Motor neuron (in vitro differentiated cells): ENCODE results near the gene RAPGEF5. TPM values are rescaled to one million over a fixed set of nuclear protein-coding genes. Genes with fewer than 3 reads are reported as not detected.

Source experiments
- ATAC-seq, 8 experiments: fragments of 200-7000 bp; cut with Tn5 transposase; replicated peaks in 6 of 8; 2 replicates each; pipeline ENCODE4 v1.8.0; 2021; ENCODE audit warnings: mild to moderate bottlenecking in 8 of 8, moderate library complexity in 8 of 8
- H3K27ac ChIP-seq, 2 donors: fragments of 250-450 bp; sonication (Bioruptor Pico); 2 replicates each; pipeline ENCODE4 v1.9.0; 2021; ENCODE audit warnings: antibody characterized with exemption in 2 of 2, mild to moderate bottlenecking in 2 of 2, moderate library complexity in 1 of 2
- H3K4me1 ChIP-seq, 2 donors: fragments of 250-450 bp; sonication (Bioruptor Pico); replicated peaks in 1 of 2; 2 replicates each; pipeline ENCODE4 v1.6.1; 2021; ENCODE audit warnings: antibody characterized with exemption in 2 of 2, mild to moderate bottlenecking in 2 of 2, moderate library complexity in 1 of 2
- H3K4me3 ChIP-seq, 5 donors: fragments of 250-450 bp; sonication (Bioruptor Pico); 2 replicates each; pipeline ENCODE4 v1.9.0; 2021; ENCODE audit warnings: antibody characterized with exemption in 5 of 5, mild to moderate bottlenecking in 5 of 5, moderate library complexity in 4 of 5
- WGBS, 10 experiments: fragments of 450-650 bp; shearing (Covaris generic); methylation state at CpG; one replicate each; pipeline ENCODE4 v1.0.0; 2022; 5-methylcytosine and 5-hydroxymethylcytosine counted together
- in situ Hi-C, 9 experiments: fragments of 400-800 bp; cut with MboI; loops; one replicate each; pipeline ENCODE4 v1.15.0; 2021; ENCODE audit warnings: low sequenced_read_pairs in 9 of 9, low pct_unique_long_range_greater_than_20kb in 2 of 9; ENCODE audit not compliant: unreplicated experiment in 9 of 9
- total RNA-seq, 8 experiments: library from RNA; unstranded; fragments of 300-600 nt; gene quantifications; 2 replicates each; pipeline versions ENCODE4 v1.2.3 to v1.2.4, GENCODE V29; 2022

The RAPGEF5 gene
- total RNA-seq, 8 experiments from 2014 or later, result 4.6 to 22.2 (median 14.2) TPM

DNA sequence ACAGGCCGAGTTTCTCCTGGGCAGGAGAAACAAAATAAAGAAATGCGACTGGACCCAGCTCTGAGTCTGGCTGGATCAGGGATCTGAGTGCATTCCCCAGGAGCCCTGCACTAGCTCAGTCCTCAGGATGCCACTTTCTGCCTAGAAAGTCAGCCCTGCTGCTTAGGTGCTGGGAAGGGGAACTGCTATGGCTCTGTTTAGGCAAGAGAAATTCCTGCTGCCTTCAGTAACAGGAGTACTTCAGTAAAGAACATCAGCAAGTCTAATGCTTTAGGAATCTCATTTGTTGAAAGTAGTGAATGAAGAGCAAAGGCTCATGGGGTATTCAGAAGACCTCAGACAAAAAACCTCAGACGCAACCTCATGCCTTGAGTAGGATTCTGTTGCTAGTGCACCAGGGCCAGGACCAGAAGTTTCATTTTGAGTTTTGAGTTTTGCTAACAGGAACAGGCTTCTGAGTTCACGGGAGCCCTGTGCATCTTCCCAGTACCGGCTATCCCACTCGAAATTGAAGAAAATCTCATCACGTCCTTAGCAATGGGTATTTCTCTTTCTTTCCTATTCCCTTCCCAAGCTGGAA lies 240.4 kb downstream of the RAPGEF5 start:
- Histone ChIP-seq H3K4me1 (peaks cover 0 to 2% of the 10 kb centered on the region in 2 donors), H3K4me3 (no peak overlapping the region), H3K27ac (no peak overlapping the region)
- no peak for ATAC-seq
- in situ Hi-C loops, result loop anchor here in 4 of 9 experiments (10.0 to 25.0 kb wide), 4 partner anchors 146 to 368 kb away; no protein-coding TSS in a partner anchor
- WGBS, 10 experiments, result 67 to 100% (median 86%) methylated on average over 1 to 6 of the region's 7 CpGs; no CpG with 5 or more reads in 3 of the 10 experiments

GRCh38 chr7:22115689-22116088 lies 241.3 kb downstream of the RAPGEF5 start:
- no peak for ATAC-seq
- in situ Hi-C loops, result loop anchor here in 4 of 9 experiments (10.0 to 25.0 kb wide), 4 partner anchors 147 to 369 kb away; no protein-coding TSS in a partner anchor
- Histone ChIP-seq H3K4me1 (peaks cover 0 to 2% of the 10 kb centered on the region in 2 donors), H3K27ac (no peak overlapping the region), H3K4me3 (no peak overlapping the region)
- WGBS, 10 experiments, result 40 to 100% (median 87%) methylated on average over 1 to 3 of the region's 5 CpGs; no CpG with 5 or more reads in 4 of the 10 experiments

DNA sequence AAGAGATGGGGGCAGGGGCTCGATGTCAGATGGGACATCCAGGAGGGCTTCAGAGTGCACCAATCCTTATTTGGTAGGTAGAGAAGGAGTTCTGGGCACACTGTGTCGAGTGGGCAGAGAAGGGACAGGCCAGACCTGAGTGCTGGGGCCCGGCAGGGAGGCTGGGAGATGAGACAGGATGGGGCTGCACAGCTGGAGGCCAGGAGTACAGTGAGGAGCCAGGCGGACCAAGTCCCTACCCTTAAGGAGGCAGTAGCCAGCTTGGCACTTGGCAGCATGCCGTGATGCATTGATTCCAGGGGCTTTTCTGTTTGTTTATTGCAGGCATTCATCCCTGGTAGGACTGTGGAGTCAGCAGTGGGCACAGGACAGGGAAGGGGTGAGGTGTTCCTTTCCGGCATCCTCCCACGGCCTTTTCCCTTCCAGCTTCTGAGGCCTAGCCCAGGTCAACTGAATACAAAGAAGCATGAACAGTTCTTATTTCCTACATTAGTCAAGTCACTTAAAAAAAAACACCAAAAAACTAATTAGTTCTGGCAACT lies 242.4 kb downstream of the RAPGEF5 start:
- in situ Hi-C loops, result loop anchor here in 4 of 9 experiments (10.0 to 25.0 kb wide), 4 partner anchors 148 to 370 kb away; no protein-coding TSS in a partner anchor
- no peaks in the 10 kb centered on the region for H3K4me1 ChIP-seq
- H3K4me3 ChIP-seq, result no peak overlapping the region
- no peak overlapping the region for H3K27ac ChIP-seq
- 76 to 97% (median 85%) methylated on average over 1 to 5 of the region's 7 CpGs; no CpG with 5 or more reads in 4 of the 10 experiments for WGBS, 10 experiments
- no peak for ATAC-seq

DNA sequence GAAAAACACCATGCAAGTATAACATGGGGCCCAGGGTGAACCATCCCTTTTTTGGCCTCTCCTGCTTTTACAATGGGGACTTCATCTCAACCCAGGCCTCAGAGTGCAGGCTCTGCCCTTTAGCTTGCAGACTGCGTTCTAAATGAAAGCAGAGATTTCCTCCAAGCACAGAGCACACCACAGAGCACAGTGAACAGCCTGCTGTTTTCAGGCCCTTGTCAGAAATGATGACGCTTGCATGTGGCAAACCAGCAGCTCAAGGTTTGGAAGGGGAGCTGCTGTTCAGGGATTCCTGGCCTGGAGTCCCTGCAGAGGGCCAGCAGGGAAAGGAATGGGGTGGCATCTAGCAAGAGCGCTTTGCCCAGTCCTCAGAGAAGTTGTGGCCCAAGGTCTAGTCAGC lies 243.9 kb downstream of the RAPGEF5 start:
- Histone ChIP-seq H3K4me3 (no peak overlapping the region), H3K27ac (no peak overlapping the region), H3K4me1 (no peaks in the 10 kb centered on the region)
- 67 to 100% (median 80%) methylated on average over 1 to 2 of the region's 3 CpGs; no CpG with 5 or more reads in 3 of the 10 experiments for WGBS, 10 experiments
- in situ Hi-C loops, result loop anchor here in 4 of 9 experiments (10.0 to 25.0 kb wide), 4 partner anchors 149 to 372 kb away; no protein-coding TSS in a partner anchor
- ATAC-seq, result no peak

DNA sequence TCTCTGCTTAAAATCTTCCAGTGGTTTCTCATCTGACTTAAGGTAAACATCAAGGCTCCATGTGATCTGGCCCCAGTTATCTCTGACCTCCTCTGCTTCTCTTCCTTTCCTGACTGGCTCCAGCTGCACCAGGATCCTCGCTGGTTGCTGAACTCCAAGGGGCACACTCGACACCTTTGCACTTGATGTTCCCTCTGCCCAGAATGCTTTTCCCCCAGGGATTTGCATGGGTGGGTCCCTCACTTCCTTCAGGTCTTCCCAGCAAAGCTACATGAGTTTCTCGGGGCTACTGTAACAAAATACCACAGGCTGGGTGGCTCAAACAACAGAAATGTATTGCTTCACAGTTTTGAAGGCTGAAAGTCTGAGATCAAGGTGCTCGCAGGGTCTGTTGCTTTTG lies 245.3 kb downstream of the RAPGEF5 start:
- ATAC-seq, result no peak
- WGBS, 10 experiments, result 40 to 100% (median 92%) methylated on average over 1 to 4 of the region's 4 CpGs; no CpG with 5 or more reads in 1 of the 10 experiments
- Histone ChIP-seq H3K4me3 (no peak overlapping the region), H3K27ac (no peak overlapping the region), H3K4me1 (no peaks in the 10 kb centered on the region)
- in situ Hi-C loops, result loop anchor here in 4 of 9 experiments (10.0 to 25.0 kb wide), 4 partner anchors 151 to 373 kb away; no protein-coding TSS in a partner anchor

DNA sequence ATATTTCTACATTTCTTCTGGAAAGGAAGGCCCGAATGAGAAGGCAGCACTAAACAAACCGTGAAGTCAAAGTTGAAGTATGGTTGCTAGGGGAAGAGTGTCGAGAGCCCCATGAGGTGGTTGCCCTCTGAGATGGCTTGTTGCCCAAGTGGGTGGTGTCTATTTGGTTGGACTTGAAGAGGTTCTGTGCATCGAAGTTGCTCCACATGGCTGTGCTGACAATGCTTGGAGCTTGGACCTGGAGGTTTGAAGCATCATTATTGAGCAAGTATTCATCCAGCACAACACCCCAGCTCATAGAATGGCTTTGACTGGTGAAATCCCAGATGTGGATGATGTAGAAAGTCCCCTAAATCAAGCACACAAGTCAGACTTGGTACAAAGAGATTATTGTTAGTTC lies 246.1 kb downstream of the RAPGEF5 start:
- WGBS, 10 experiments, result 69 to 100% (median 91%) methylated on average over 1 to 4 of the region's 4 CpGs; no CpG with 5 or more reads in 2 of the 10 experiments
- no peak overlapping the region for H3K4me3 ChIP-seq
- no peak for ATAC-seq
- in situ Hi-C loops, result loop anchor here in 4 of 9 experiments (10.0 to 25.0 kb wide), 4 partner anchors 151 to 374 kb away; no protein-coding TSS in a partner anchor
- no peaks in the 10 kb centered on the region for H3K4me1 ChIP-seq
- no peak overlapping the region for H3K27ac ChIP-seq

- WGBS, 10 experiments, result 0 to 16% (median 2%) methylated on average over 2 to 6 of the region's 6 CpGs; no CpG with 5 or more reads in 2 of the 10 experiments
- H3K27ac ChIP-seq, result no peak overlapping the region
- no peak overlapping the region for H3K4me3 ChIP-seq
- no peaks in the 10 kb centered on the region for H3K4me1 ChIP-seq
- ATAC-seq, result peak; percentile 74 to 98 (median 94)
- in situ Hi-C loops, result loop anchor here in 4 of 9 experiments (10.0 to 25.0 kb wide), 4 partner anchors 152 to 374 kb away; no protein-coding TSS in a partner anchor
Measured at GRCh38 chr7:22110227-22110839, 246.6 kb downstream of the RAPGEF5 start.

DNA sequence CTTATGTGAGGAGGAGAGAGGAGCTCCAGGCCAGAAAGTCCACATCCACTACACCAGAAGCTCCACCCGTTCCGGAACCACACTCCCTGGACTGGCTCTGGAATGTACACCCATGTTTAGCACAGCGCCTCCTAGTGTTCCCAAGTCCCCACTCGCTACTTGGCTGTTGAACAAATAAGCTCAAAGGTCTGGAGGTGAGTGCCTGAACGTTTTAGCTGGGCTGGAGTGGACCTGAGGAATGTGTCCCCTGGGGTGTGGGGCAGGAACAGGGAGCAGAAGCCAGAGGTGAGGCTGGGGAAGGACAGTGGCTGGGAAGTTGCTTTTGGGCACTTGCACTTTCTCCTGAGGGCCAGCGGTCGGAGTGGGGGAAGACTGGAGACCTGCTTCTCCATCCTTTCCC lies 247.2 kb downstream of the RAPGEF5 start:
- 20 to 100% (median 85%) methylated on average over 1 to 4 of the region's 7 CpGs; no CpG with 5 or more reads in 4 of the 10 experiments for WGBS, 10 experiments
- in situ Hi-C loops, result loop anchor here (5.0 to 25.0 kb wide), 5 partner anchors 153 to 378 kb away; no protein-coding TSS in a partner anchor
- Histone ChIP-seq H3K4me3 (no peak overlapping the region), H3K27ac (no peak overlapping the region), H3K4me1 (no peaks in the 10 kb centered on the region)
- peak in 3 of 8 experiments; percentile 31 to 68 (median 64) for ATAC-seq

- ATAC-seq, result no peak
- in situ Hi-C loops, result loop anchor here in 8 of 9 experiments (5.0 to 25.0 kb wide), 4 partner anchors 154 to 379 kb away; no protein-coding TSS in a partner anchor
- 36 to 93% (median 65%) methylated on average over 3 to 9 of the region's 13 CpGs; no CpG with 5 or more reads in 2 of the 10 experiments for WGBS, 10 experiments
- Histone ChIP-seq H3K4me1 (no peaks in the 10 kb centered on the region), H3K4me3 (no peak overlapping the region), H3K27ac (no peak overlapping the region)
Measured at GRCh38 chr7:22108151-22108845, 248.7 kb downstream of the RAPGEF5 start.

DNA sequence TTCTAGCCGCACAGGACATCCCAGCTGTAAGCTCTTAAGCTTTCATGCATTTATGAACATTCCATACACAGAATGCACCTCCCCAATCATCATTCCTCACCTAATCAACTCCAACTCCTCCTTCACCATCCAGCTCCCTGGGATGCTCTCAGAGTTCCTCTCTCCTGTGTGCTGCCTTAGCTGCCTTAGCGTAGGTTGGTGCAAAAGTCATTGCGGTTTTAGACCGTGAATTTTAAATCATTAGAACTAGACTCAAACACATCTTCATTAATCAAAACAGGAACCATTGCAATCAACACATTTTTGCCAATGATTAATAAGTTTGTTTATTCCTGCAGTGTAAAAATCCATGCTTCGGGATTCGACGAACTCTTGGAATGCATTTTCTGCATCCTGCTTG lies 251.4 kb downstream of the RAPGEF5 start:
- Histone ChIP-seq H3K4me3 (no peak overlapping the region), H3K27ac (no peak overlapping the region), H3K4me1 (no peaks in the 10 kb centered on the region)
- in situ Hi-C loops, result loop anchor here in 8 of 9 experiments (5.0 to 25.0 kb wide), 4 partner anchors 157 to 382 kb away; no protein-coding TSS in a partner anchor
- 56 to 100% (median 97%) methylated on average over 1 to 7 of the region's 7 CpGs; no CpG with 5 or more reads in 2 of the 10 experiments for WGBS, 10 experiments
- ATAC-seq, result no peak

DNA sequence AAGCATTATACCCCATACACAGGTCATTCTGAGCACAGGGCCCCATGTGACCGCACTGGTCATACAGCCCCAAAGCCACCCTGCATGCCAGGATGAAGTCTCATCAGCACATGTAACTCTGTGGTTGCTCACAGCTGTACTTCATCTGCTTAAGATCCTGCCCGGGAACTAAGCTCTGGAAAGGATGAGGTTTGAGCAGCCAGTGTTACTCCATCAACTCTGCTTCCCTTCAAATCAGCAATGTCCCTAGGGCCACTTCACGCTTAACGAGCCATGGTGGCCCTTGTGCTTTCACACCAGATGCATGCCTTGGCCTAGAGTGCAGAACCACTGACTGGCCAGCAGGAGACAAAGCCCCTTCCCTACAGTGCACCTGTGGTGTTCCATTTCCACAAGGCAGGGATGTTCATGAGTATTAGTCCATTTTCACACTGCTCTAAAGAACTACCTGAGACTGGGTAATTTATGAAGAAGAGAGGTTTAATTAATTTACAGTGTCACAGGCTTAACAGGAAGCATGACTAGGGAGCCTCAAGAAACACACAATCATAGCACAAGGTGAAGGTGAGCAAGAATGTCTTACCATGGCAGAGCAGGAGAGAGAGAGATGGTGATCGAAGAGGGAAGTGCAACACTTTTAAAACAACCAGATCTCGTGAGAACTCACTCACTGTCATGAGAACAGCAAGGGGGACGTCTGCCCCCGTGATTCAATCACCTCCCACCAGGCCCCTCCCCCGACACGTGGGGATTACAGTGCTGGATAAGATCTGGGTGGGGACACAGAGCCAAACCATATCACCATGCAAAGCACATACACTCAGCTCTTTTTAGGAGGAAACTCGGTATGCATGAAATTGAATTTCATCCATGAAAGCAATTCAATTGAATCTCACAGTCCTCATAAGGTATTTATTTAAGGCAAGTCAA lies 262.3 kb downstream of the RAPGEF5 start:
- WGBS, 10 experiments, result 0 to 100% (median 49%) methylated on average over 1 to 6 of the region's 11 CpGs; no CpG with 5 or more reads in 2 of the 10 experiments
- Histone ChIP-seq H3K4me1 (no peaks in the 10 kb centered on the region), H3K27ac (no peak overlapping the region), H3K4me3 (no peak overlapping the region)
- in situ Hi-C loops, result loop anchor here in 1 of 9 experiments (25.0 kb wide), 1 partner anchor 157 kb away; the partner anchor contains the start of gene CDCA7L
- peak in 4 of 8 experiments; percentile 45 to 89 (median 84) for ATAC-seq
